C4-2B (cell line): ENCODE results near the gene MCUR1.
"Not testable (repeated sequence)": the region's sequence is repeated elsewhere in the genome, so short reads cannot be mapped to it uniquely, and the experiment has no call there.

Experiments
- H3K27ac ChIP-seq: fragments of 450-650 bp; 2 replicates; pipeline ENCODE4 v1.5.1; 2017
- ZFX ChIP-seq: fragments of 450-650 bp; IDR thresholded peaks from 2 replicates; pipeline ENCODE4 v1.6.1; 2017
- TF ChIP-seq, protein P1 (sequence below): fragments of 450-650 bp; conservative IDR thresholded peaks from 2 replicates; pipeline ENCODE4 v1.5.1; 2017; ENCODE audit warnings: mild to moderate bottlenecking

Gene MCUR1

DNA sequence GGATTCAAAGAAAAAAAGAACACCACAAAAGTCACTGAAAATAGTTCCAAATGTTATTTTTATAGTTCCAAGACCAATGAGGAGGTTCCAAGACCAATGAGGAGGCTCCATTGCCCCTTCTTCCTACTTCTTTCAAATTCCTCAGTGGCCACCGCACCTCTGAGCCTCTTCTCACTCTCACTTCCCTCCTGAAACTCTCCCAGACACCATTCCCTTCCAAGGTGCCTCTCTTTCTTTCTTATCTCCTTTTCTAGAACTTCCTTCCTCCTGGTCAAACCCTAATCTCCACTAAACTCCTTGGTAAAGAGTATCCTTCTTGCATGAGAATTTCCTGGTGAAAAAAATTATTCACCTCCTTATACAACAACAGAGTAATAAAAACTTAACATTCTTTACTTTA is 20.4 kb upstream of the MCUR1 start:
- H3K27ac ChIP-seq: no peak overlapping the region
- TF ChIP-seq, protein P1, sequence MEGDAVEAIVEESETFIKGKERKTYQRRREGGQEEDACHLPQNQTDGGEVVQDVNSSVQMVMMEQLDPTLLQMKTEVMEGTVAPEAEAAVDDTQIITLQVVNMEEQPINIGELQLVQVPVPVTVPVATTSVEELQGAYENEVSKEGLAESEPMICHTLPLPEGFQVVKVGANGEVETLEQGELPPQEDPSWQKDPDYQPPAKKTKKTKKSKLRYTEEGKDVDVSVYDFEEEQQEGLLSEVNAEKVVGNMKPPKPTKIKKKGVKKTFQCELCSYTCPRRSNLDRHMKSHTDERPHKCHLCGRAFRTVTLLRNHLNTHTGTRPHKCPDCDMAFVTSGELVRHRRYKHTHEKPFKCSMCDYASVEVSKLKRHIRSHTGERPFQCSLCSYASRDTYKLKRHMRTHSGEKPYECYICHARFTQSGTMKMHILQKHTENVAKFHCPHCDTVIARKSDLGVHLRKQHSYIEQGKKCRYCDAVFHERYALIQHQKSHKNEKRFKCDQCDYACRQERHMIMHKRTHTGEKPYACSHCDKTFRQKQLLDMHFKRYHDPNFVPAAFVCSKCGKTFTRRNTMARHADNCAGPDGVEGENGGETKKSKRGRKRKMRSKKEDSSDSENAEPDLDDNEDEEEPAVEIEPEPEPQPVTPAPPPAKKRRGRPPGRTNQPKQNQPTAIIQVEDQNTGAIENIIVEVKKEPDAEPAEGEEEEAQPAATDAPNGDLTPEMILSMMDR: no peak
- no peak for TF ChIP-seq ZFX

DNA sequence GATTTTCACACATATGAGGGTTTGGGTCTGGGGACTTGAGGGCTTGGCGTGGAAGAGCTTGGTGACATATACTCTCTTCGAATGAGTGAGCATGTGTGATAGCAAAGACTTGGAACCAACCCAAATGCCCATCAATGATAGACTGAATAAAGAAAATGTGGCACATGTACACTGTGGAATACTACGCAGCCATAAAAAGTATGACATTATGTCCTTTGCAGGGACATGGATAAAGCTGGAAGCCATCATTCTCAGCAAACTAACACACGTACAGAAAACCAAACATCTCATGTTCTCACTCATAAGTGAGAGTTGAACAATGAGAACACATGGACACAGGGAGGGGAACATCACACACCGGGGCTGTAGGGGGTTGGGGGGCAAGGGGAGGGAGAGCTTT is 19.7 kb upstream of the MCUR1 start:
- not testable (repeated sequence) for H3K27ac ChIP-seq

DNA sequence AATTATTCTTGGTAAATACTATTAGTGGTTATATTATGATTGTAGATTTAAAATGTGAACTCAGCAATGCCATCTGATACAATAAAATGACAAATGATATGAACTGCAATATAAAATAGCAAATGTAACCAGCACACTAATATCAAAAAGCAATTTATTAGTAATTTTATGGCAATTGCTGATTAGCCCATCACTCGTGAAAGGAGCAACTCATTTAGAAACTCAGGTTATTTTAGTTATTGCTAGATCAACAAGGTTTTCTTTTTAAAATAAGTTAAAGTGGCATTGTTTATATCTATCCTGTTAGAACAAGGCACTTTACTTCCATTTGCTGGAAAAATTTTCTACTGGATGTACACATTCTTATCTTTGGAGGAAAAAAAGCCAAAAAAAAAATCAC is 18.4 kb upstream of the MCUR1 start:
- no peak overlapping the region for H3K27ac ChIP-seq
- no peak for TF ChIP-seq ZFX
- TF ChIP-seq, protein P1: no peak

DNA sequence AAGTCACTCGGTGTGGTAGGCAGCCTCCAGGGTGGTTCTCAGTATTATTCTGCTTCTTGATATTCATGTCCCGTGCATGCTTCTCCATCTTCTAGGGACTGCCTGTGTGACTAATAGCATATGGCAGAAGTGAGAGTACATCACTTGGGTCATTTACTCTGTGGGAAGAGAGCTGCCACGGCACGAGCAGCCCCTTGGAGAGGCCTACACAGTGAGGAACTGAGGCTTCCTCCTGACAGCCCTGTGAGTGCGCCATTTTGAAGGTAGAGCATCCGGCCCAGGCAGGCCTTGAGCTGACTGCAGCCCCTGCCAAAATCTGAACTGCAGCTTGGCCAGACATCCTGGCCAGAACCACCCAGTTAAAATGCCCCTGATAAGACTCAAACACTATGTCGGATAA is 17.3 kb upstream of the MCUR1 start:
- no peak overlapping the region for H3K27ac ChIP-seq
- TF ChIP-seq, protein P1: no peak
- no peak for TF ChIP-seq ZFX

DNA sequence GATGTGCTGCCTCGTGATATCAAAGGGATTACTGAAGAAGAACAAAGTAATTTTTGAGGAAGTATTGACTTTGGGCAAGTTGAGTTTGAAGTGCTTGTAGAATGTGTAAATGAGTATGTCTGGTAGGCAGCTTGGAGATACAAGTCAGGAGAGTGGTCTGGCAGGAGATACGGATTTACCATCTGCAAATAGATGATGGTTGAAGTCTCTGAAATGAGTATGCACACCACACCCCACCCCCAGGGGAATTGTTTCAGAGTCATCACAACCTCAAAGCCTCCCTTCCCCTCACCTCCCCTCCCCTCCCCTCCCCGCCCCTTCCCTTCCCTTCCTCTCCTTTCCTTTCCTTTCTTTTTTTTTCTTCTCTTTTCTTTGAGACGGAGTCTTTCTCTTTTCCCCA is 16.4 kb upstream of the MCUR1 start:
- no peak overlapping the region for H3K27ac ChIP-seq
- TF ChIP-seq, protein P1: no peak
- TF ChIP-seq ZFX: no peak

DNA sequence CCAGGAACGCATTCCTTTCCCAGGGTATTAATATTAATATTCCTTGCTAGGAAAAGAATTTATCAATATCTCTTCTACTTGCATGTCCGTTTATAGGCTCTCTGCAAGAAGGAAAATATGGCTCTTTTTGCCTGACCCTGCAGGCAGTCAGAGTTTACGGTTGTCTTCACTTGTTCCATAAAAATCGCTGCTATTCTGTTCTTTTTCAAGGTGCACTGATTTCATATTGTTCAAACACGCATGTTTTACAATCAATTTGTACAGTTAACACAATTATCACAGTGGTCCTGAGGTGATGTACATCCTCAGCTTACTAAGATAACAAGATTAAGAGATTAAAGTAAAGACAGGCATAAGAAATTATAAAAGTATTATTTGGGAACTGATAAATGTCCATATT is 15.1 kb upstream of the MCUR1 start:
- H3K27ac ChIP-seq: not testable (repeated sequence)

DNA sequence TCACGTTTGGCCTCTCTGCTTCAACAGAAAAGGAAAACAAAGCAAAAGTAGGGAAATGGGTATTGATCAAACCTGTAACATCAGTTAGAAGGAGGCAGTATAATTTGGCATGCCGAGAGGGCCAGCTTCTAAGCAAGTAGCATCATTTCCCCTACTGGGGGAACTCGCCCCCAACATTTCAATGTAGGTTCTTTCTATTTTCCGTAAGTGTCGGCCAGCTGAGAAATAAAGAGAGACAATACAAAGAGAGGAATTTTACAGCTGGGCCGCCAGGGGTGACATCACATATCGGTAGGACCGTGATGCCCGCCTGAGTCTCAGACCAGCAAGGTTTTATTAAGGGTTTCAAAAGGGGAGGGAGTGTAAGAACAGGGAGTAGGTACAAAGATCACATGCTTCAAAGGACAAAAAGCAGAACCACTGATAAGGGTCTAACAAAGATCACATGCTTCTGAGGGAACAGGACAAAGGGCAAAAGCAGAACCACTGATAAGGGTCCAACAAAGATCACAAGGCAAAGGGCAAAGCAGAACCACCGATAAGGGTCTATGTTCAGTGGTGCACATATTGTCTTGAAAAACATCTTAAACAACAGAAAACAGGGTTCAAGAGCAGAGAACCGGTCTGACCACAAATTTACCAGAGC is 14.4 kb upstream of the MCUR1 start:
- H3K27ac ChIP-seq: not testable (repeated sequence)

DNA sequence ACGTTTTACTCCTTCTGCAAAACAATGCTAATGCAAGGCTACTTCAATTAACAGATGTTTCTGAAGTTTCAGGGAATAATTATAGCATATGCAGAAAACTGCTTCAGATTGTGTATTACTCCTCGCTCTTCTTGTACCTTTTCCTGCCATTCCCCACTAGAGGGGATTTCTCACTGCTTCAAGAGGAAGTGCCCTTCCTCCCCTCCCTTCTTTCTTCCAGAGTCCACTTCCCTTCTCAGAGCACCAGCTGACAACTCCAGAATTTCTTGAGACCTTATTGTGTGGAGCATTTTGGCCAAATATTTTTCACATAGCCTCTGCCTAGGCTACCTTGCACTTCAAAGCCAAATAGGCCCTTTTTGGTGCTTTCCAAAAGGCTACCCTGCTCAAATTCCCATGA is 12.7 kb upstream of the MCUR1 start:
- TF ChIP-seq ZFX: no peak
- TF ChIP-seq, protein P1: no peak
- H3K27ac ChIP-seq: no peak overlapping the region

DNA sequence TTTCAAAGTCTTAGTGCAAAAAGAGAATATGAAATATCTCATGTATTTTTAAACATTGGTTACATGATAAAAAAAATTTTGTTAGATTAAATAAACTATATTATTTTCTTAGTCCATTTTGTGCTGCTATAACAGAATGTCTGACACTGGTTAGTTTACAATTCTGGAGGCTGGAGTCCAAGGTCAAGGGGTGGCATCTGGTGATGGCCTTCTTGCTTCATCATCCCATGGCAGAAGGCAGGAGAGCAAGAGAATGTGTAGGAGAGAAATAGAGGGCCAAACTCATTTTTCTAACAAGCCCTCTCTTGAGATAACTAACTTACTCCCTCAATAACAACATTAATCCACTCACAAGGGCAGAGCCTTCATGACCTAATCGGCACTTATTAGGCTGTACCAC is 11.5 kb upstream of the MCUR1 start:
- H3K27ac ChIP-seq: no peak overlapping the region
- TF ChIP-seq ZFX: no peak
- TF ChIP-seq, protein P1: no peak
